ENCODE data around the gene TRAF5. TPM values are rescaled to one million over a fixed set of nuclear protein-coding genes. Genes with fewer than 3 reads are reported as not detected.

The TRAF5 gene
- total RNA-seq, 1 donor from 2014 or later = 54.3 TPM

DNA sequence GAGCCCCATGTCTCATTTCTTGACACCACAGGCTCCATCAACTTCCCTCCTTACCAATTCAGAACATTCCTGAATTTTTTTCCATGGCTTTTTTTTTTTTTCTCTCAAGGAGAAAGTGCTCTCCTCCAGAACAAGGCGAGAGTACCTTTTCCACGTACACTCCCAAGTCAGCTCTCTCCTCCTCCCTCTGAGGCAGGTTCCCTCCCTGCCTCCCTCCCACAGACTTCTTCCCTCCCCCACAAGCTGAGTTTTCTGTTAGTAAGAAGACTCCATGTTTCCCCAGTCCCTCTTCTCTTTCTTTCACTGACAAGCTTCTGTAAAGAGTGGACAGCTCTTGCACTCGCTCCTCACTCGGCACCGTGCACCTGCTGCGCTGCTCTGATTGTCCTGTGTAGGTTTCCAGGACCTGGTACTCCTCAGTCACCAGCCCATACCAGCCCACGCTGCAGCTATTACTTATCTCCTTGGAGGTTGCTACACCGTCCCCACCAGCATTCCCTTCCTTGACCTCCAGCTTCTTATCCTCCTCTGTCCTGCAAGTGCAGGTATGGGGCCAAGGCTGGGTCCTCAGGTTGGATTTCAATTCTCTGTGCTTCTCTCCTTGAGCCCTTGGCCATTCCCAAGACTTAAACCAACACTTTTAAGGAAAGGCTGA is 3.8 kb downstream of the TRAF5 start:
- no peaks in the 10 kb centered on the region for H3K9me3 Mint-ChIP-seq
- intact Hi-C loops (cut with micrococcal nuclease) = no loop called here
- peaks cover 31% of the 10 kb centered on the region for H3K36me3 Mint-ChIP-seq (ENCODE audit: low read depth)
- no peaks in the 10 kb centered on the region for H3K27me3 Mint-ChIP-seq (ENCODE audit: insufficient read depth)
- peak overlapping the region; percentile 19 for H3K27ac Mint-ChIP-seq
- peaks cover 82% of the 10 kb centered on the region for H3K4me1 Mint-ChIP-seq (ENCODE audit: low read depth)
- DNase-seq (ENCODE audit: low spot score) = no peak
- H3K4me3 Mint-ChIP-seq = peak overlapping the region; percentile 91

- intact Hi-C loops (cut with micrococcal nuclease) = no loop called here
- Mint-ChIP-seq H3K27ac (no peak overlapping the region), H3K27me3 (ENCODE audit: insufficient read depth) (no peaks in the 10 kb centered on the region), H3K9me3 (no peaks in the 10 kb centered on the region), H3K4me3 (peak overlapping the region; percentile 91), H3K36me3 (ENCODE audit: low read depth) (peaks cover 36% of the 10 kb centered on the region), H3K4me1 (ENCODE audit: low read depth) (peaks cover 83% of the 10 kb centered on the region)
- no peak for DNase-seq (ENCODE audit: low spot score)
Observed at GRCh38 chr1:211331011-211331709, 4.5 kb downstream of the TRAF5 start.

- peaks cover 42% of the 10 kb centered on the region for H3K36me3 Mint-ChIP-seq (ENCODE audit: low read depth)
- H3K4me3 Mint-ChIP-seq = no peak overlapping the region
- no peaks in the 10 kb centered on the region for H3K9me3 Mint-ChIP-seq
- DNase-seq (ENCODE audit: low spot score) = no peak
- intact Hi-C loops (cut with micrococcal nuclease) = no loop called here
- peaks cover 89% of the 10 kb centered on the region for H3K4me1 Mint-ChIP-seq (ENCODE audit: low read depth)
- H3K27me3 Mint-ChIP-seq (ENCODE audit: insufficient read depth) = no peaks in the 10 kb centered on the region
- H3K27ac Mint-ChIP-seq = peak overlapping the region; percentile 24
Observed at GRCh38 chr1:211332036-211332616, 5.5 kb downstream of the TRAF5 start.

DNA sequence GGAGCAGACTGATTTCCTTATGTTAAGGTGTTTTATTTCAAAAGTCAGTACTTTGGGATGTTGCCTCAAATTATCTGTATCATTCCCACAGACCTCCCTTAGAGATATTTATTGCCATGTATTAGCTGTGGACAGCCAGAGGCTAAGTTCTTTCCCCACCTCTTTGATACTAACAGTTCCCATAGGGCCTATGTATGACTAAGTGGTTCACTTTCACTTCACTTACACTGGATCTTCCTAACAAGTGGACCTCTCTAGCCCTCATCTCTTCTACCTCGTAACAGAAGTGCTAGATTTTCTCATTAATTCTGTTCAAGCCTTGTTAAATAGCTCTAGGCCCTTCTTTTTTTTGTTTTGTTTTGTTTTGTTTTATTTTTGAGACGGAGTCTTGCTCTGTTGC is 6.2 kb downstream of the TRAF5 start:
- no peak overlapping the region for H3K4me3 Mint-ChIP-seq
- no peaks in the 10 kb centered on the region for H3K27me3 Mint-ChIP-seq (ENCODE audit: insufficient read depth)
- H3K4me1 Mint-ChIP-seq (ENCODE audit: low read depth) = peaks cover 93% of the 10 kb centered on the region
- peaks cover 49% of the 10 kb centered on the region for H3K36me3 Mint-ChIP-seq (ENCODE audit: low read depth)
- H3K9me3 Mint-ChIP-seq = no peaks in the 10 kb centered on the region
- DNase-seq (ENCODE audit: low spot score) = no peak
- H3K27ac Mint-ChIP-seq = no peak overlapping the region
- intact Hi-C loops (cut with micrococcal nuclease) = no loop called here

DNA sequence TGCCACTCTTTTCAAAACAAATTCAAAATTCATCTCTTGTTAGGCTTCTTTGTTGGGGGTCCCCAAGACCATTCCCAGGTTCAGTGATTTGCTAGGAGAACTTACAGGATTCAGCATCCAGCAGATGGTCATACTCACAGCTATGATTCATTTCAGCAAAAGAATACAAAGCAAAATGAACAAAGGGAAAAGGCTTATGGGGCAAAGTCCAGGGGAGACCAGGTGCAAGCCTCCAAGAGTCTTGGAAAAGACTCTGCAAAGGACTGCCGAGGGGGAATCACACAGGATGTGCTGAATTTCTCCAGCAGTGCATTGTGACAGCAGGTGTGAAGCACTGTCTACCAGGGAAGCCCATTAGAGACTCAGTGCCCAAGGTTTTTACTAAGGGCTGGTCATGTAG is 7.3 kb downstream of the TRAF5 start:
- no peaks in the 10 kb centered on the region for H3K27me3 Mint-ChIP-seq (ENCODE audit: insufficient read depth)
- peaks cover 90% of the 10 kb centered on the region for H3K4me1 Mint-ChIP-seq (ENCODE audit: low read depth)
- H3K36me3 Mint-ChIP-seq (ENCODE audit: low read depth) = peaks cover 49% of the 10 kb centered on the region
- no peak overlapping the region for H3K4me3 Mint-ChIP-seq
- peak overlapping the region; percentile 1 for H3K27ac Mint-ChIP-seq
- intact Hi-C loops (cut with micrococcal nuclease) = no loop called here
- H3K9me3 Mint-ChIP-seq = no peaks in the 10 kb centered on the region
- no peak for DNase-seq (ENCODE audit: low spot score)

DNA sequence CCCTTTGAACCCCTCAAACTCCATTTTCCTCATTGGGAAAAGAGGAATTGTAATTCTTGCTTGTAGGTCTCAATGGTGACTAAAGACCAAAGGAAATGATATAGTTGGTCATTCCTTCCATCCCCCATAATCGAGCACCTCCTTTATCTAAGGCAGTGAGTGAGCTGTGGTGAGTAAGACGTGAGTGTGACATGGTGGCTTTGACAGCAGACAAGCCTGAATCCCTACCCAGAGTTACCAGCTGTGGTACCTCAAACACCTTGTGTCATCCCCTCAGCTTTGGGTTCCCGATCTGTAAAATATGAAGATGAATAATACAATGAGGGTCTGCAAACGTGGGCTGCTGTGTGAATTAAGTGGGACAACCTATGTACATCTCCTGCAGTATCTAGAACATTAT is 8.4 kb downstream of the TRAF5 start:
- no peak for DNase-seq (ENCODE audit: low spot score)
- Mint-ChIP-seq H3K4me3 (peak overlapping the region; percentile 65), H3K9me3 (no peaks in the 10 kb centered on the region), H3K27ac (peak overlapping the region; percentile 87), H3K27me3 (ENCODE audit: insufficient read depth) (no peaks in the 10 kb centered on the region), H3K4me1 (ENCODE audit: low read depth) (peaks cover 88% of the 10 kb centered on the region), H3K36me3 (ENCODE audit: low read depth) (peaks cover 52% of the 10 kb centered on the region)
- intact Hi-C loops (cut with micrococcal nuclease) = no loop called here

DNA sequence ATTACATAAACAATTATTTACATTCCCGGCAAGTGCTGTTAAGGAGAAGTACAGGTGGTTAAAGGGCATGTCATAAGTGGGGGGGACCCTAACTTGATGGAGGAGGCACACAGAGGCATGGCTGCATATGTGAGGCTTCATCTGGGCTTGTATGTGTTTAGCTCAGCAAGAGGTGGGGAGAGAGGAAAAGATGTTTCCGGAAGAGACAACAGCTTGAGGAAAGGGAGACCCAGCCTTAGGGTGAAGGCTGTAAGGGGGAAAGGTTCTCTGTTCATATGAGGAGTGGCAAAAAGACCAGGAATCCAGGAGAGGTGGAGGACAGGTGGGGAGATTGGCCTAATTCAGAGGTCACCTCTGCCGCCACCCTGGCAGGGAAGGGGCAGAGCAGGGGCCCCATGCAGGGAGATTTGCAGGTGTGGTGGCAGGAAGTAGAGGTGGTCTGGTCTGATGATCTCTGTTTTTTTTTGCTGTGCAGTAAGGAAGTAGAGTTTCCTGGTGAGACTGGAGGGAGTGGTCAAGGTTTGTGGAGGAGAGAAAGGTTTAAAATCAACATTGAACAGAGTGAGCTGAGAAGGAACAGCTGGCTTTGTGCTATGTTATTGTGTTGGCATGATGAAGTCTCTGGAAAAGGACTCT is 9.0 kb downstream of the TRAF5 start:
- H3K27me3 Mint-ChIP-seq (ENCODE audit: insufficient read depth) = no peaks in the 10 kb centered on the region
- H3K27ac Mint-ChIP-seq = peak overlapping the region; percentile 87
- peak overlapping the region; percentile 65 for H3K4me3 Mint-ChIP-seq
- H3K9me3 Mint-ChIP-seq = no peaks in the 10 kb centered on the region
- intact Hi-C loops (cut with micrococcal nuclease) = loop anchor here (1.0 kb wide), 1 partner anchor 8 kb away; no protein-coding TSS in a partner anchor
- DNase-seq (ENCODE audit: low spot score) = no peak
- H3K4me1 Mint-ChIP-seq (ENCODE audit: low read depth) = peaks cover 82% of the 10 kb centered on the region
- peaks cover 48% of the 10 kb centered on the region for H3K36me3 Mint-ChIP-seq (ENCODE audit: low read depth)

- H3K4me3 Mint-ChIP-seq = peak overlapping the region; percentile 65
- intact Hi-C loops (cut with micrococcal nuclease) = loop anchor here (1.0 kb wide), 1 partner anchor 9 kb away; no protein-coding TSS in a partner anchor
- H3K4me1 Mint-ChIP-seq (ENCODE audit: low read depth) = peaks cover 82% of the 10 kb centered on the region
- H3K27me3 Mint-ChIP-seq (ENCODE audit: insufficient read depth) = no peaks in the 10 kb centered on the region
- no peak for DNase-seq (ENCODE audit: low spot score)
- peaks cover 49% of the 10 kb centered on the region for H3K36me3 Mint-ChIP-seq (ENCODE audit: low read depth)
- H3K9me3 Mint-ChIP-seq = no peaks in the 10 kb centered on the region
- H3K27ac Mint-ChIP-seq = peak overlapping the region; percentile 87
Observed at GRCh38 chr1:211336161-211336560, 9.5 kb downstream of the TRAF5 start.

DNA sequence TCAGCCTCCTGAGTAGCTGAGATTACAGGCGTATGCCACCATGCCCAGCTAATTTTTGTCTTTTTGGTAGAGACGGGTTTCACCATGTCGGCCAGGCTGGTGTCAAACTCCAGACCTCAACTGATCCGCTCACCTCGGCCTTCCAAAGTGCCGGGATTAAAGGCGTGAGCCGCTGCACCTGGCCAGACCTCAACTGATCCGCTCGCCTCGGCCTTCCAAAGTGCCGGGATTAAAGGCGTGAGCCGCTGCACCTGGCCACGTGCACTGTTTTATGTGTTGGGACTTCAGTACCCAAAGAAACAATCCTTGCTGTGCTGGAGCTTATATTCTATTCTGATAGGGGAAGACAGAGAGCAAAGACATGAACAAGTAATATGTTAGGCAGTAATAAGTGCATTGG is 10.1 kb downstream of the TRAF5 start:
- Mint-ChIP-seq H3K4me1 (ENCODE audit: low read depth) (peaks cover 85% of the 10 kb centered on the region), H3K9me3 (no peaks in the 10 kb centered on the region), H3K4me3 (peak overlapping the region; percentile 65), H3K27ac (peak overlapping the region; percentile 87), H3K36me3 (ENCODE audit: low read depth) (peaks cover 52% of the 10 kb centered on the region), H3K27me3 (ENCODE audit: insufficient read depth) (no peaks in the 10 kb centered on the region)
- no peak for DNase-seq (ENCODE audit: low spot score)
- intact Hi-C loops (cut with micrococcal nuclease) = loop anchor here (1.0 kb wide), 1 partner anchor 9 kb away; no protein-coding TSS in a partner anchor

- no peak for DNase-seq (ENCODE audit: low spot score)
- intact Hi-C loops (cut with micrococcal nuclease) = no loop called here
- Mint-ChIP-seq H3K27ac (peak overlapping the region; percentile 87), H3K9me3 (no peaks in the 10 kb centered on the region), H3K4me3 (peak overlapping the region; percentile 9), H3K4me1 (ENCODE audit: low read depth) (peaks cover 81% of the 10 kb centered on the region), H3K36me3 (ENCODE audit: low read depth) (peaks cover 54% of the 10 kb centered on the region), H3K27me3 (ENCODE audit: insufficient read depth) (no peaks in the 10 kb centered on the region)
Observed at GRCh38 chr1:211337430-211338223, 11.0 kb downstream of the TRAF5 start.

DNA sequence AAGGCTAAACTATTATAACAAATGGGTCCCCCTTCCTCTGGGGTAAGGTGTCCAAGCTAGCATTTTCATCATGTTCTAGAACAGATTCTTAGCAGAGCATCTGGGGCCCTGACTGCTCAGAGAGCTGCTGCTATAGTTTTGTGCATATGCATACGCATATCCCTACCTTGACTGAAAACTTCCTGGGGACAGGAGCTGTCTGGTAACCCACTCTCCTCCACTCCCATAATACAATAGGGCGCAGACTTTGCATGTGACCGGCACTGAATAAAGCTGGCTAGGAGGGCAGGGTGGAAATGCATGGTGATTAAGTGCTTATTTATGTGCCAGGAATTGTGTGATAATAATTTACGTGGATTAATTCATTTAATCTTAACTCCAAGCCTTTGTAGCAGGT is 11.6 kb downstream of the TRAF5 start:
- Mint-ChIP-seq H3K9me3 (no peaks in the 10 kb centered on the region), H3K4me1 (ENCODE audit: low read depth) (peaks cover 80% of the 10 kb centered on the region), H3K4me3 (no peak overlapping the region), H3K36me3 (ENCODE audit: low read depth) (peaks cover 58% of the 10 kb centered on the region), H3K27ac (no peak overlapping the region), H3K27me3 (ENCODE audit: insufficient read depth) (no peaks in the 10 kb centered on the region)
- no peak for DNase-seq (ENCODE audit: low spot score)
- intact Hi-C loops (cut with micrococcal nuclease) = no loop called here

GRCh38 chr1:211339631-211340041 is 13.0 kb downstream of the TRAF5 start:
- Mint-ChIP-seq H3K27me3 (ENCODE audit: insufficient read depth) (no peaks in the 10 kb centered on the region), H3K9me3 (no peaks in the 10 kb centered on the region), H3K4me3 (no peak overlapping the region), H3K4me1 (ENCODE audit: low read depth) (peaks cover 80% of the 10 kb centered on the region), H3K27ac (peak overlapping the region; percentile 34), H3K36me3 (ENCODE audit: low read depth) (peaks cover 53% of the 10 kb centered on the region)
- DNase-seq (ENCODE audit: low spot score) = no peak
- intact Hi-C loops (cut with micrococcal nuclease) = no loop called here
